Right cardiac atrium (tissue), 5 donors: ENCODE data around the gene DDX5. TPM values are rescaled to one million over a fixed set of nuclear protein-coding genes. Genes with fewer than 3 reads are reported as not detected.

Experiments used
- ATAC-seq, 2 donors: fragments of 200-7000 bp; cut with Tn5 transposase; one replicate each; pipeline versions ENCODE4 v1.8.0 to v1.9.1; 2020; ENCODE audit warnings: moderate library complexity in 2 of 2, mild to moderate bottlenecking in 1 of 2
- DNase-seq, 3 donors: peaks; one replicate each; pipeline ENCODE4 v3.0.0-alpha.2; 2020
- H3K27ac ChIP-seq: one replicate; pipeline ENCODE4 v1.5.1; 2013; ENCODE audit warnings: mild to moderate bottlenecking, low read length, control low read depth, moderate library complexity
- H3K27me3 ChIP-seq: one replicate; pipeline ENCODE4 v1.6.1; 2013; ENCODE audit not compliant: control insufficient read depth, insufficient read depth
- H3K4me1 ChIP-seq: one replicate; pipeline ENCODE4 v1.6.1; 2013; ENCODE audit warnings: low read length; ENCODE audit not compliant: control insufficient read depth, insufficient read depth
- H3K4me3 ChIP-seq: one replicate; pipeline ENCODE4 v1.5.1; 2013; ENCODE audit warnings: low read length, control low read depth
- H3K9me3 ChIP-seq: one replicate; pipeline ENCODE4 v1.6.1; 2013; ENCODE audit warnings: low read length; ENCODE audit not compliant: control insufficient read depth
- WGBS: extraction: QIAGEN DNeasy Blood & Tissue Kit; methylation state at CpG from one replicate; pipeline ENCODE4 v1.1.7; 2013; 5-methylcytosine and 5-hydroxymethylcytosine counted together
- intact Hi-C, 4 donors: fragments of 100-400 bp; cut with DNase I; formaldehyde crosslinking; loops; one replicate each; pipeline versions ENCODE4 v1.11.0 to v1.14.0; 2022 to 2023
- long read RNA-seq, 4 donors: library from polyadenylated mRNA; unstranded; transcript quantifications; one replicate each; pipeline ENCODE4 v2.0.0, GENCODE V29; 2020 to 2021
- polyA plus RNA-seq: library from polyadenylated mRNA; stranded (reverse); fragments of 200-250 nt; gene quantifications from one replicate; pipeline ENCODE4 v1.2.3, GENCODE V29; 2013
- total RNA-seq, 4 donors: library from RNA; stranded (reverse); fragmentation: NEBNext Ultra II Directional; extraction: Animal tissue kit (Norgen Biotek cat#: 25700); gene quantifications; one replicate each; pipeline ENCODE4 v1.2.1, GENCODE V29; 2021
- donor health status: healthy with polysubstance abuse.
- donor health status: DM: no; HTN: yes; CAD: no.
- donor health status: DM: no; HTN: no; CAD: no.
- donor health status: DM: no; HTN: yes; CAD: no; lungs with severe emphysema.
- donor health status: DM: yes; HTN: yes; CAD: no.

The DDX5 gene
- total RNA-seq (100 to 1,000 TPM; 366 to 573 (median 420) TPM), polyA plus RNA-seq (312 TPM)
- long read RNA-seq, donor 1, transcript DDX5-201 (13 exons, 2,554 nt), result major isoform, 298 of 398 reads
- long read RNA-seq, donor 1, transcript DDX5-215 (12 exons, 3,558 nt), result minor isoform, 37 of 398 reads
- long read RNA-seq, donor 1, partial matches to known transcripts, result 39 of 398 reads
- long read RNA-seq, donor 1, other reads (novel, unspliced or antisense), result 23 of 398 reads
- long read RNA-seq, donor 2, transcript DDX5-215 (12 exons, 3,558 nt), result minor isoform, 11 of 183 reads
- long read RNA-seq, donor 2, transcript DDX5-201 (13 exons, 2,554 nt), result major isoform, 147 of 183 reads
- long read RNA-seq, donor 2, partial matches to known transcripts, result 16 of 183 reads
- long read RNA-seq, donor 2, other reads (novel, unspliced or antisense), result 8 of 183 reads
- long read RNA-seq, donor 3, transcript DDX5-201 (13 exons, 2,554 nt), result major isoform, 1,124 of 1,388 reads
- long read RNA-seq, donor 3, transcript DDX5-215 (12 exons, 3,558 nt), result minor isoform, 31 of 1,388 reads
- long read RNA-seq, donor 3, partial matches to known transcripts, result 145 of 1,388 reads
- long read RNA-seq, donor 3, other reads (novel, unspliced or antisense), result 86 of 1,388 reads
- long read RNA-seq, donor 4, transcript DDX5-215 (12 exons, 3,558 nt), result minor isoform, 5 of 215 reads
- long read RNA-seq, donor 4, transcript DDX5-201 (13 exons, 2,554 nt), result major isoform, 174 of 215 reads
- long read RNA-seq, donor 4, partial matches to known transcripts, result 15 of 215 reads
- long read RNA-seq, donor 4, other reads (novel, unspliced or antisense), result 19 of 215 reads

- no peaks in the 10 kb centered on the region for H3K27me3 ChIP-seq
- intact Hi-C loops, result loop anchor here in 1 of 4 donors (5.0 kb wide), 1 partner anchor 141 kb away; no protein-coding TSS in a partner anchor
- ATAC-seq (peak; percentile 87 to 89), DNase-seq (peak; percentile 98 to 99 (median 99))
- under 1% methylated on average over 31 of the region's 31 CpGs for WGBS
- H3K4me1 ChIP-seq, result peaks cover 2% of the 10 kb centered on the region
- H3K4me3 ChIP-seq, result peak within 1 kb of the TSS; percentile 95
- H3K9me3 ChIP-seq, result no peaks in the 10 kb centered on the region
- peak within 1 kb of the TSS; percentile 100 for H3K27ac ChIP-seq
These were observed at the start of gene DDX5 for GRCh38 chr17:64506201-64506575. Gene DDX5, minus strand, starts transcription at chr17:64506289. Its CDS starts 170 bp downstream, at chr17:64506119.

- Histone ChIP-seq H3K27me3 (no peaks in the 10 kb centered on the region), H3K4me1 (no peaks in the 10 kb centered on the region), H3K9me3 (no peaks in the 10 kb centered on the region), H3K27ac (no peak overlapping the region), H3K4me3 (no peak overlapping the region)
- 70% methylated on average over 4 of the region's 4 CpGs for WGBS
- intact Hi-C loops, result no loop called here
- ATAC-seq (no peak), DNase-seq (no peak)
These were observed 49.2 kb upstream of the DDX5 start for GRCh38 chr17:64555281-64555680.

- Histone ChIP-seq H3K27ac (no peak overlapping the region), H3K27me3 (no peaks in the 10 kb centered on the region), H3K9me3 (no peaks in the 10 kb centered on the region), H3K4me3 (no peak overlapping the region), H3K4me1 (no peaks in the 10 kb centered on the region)
- DNase-seq, result no peak
- ATAC-seq, result peak in 1 of 2 donors; percentile 14
- intact Hi-C loops, result no loop called here
These were observed 48.0 kb upstream of the DDX5 start for GRCh38 chr17:64554028-64554637.

DNA sequence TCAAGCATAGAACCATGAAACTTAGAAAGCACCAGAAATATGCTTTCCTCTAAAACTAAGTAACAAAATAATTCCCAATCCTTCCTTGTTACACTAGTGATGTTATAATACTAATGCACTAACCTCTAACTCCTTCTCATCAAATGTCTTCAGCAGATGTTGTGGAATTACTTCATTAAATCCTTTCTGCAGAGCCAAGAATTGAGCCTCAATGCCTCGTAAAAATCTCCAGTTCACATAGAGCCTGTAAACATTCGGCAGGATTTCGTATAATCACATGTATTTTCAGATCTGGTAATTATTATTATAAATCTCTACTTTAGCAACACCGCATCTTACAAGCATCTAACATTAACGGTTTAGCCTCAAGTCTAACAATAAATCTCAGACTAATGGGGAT is 45.4 kb upstream of the DDX5 start:
- no peak for ATAC-seq
- DNase-seq, result no peak
- H3K27me3 ChIP-seq, result no peaks in the 10 kb centered on the region
- intact Hi-C loops, result no loop called here
- H3K9me3 ChIP-seq, result no peaks in the 10 kb centered on the region
- H3K27ac ChIP-seq, result no peak overlapping the region
- H3K4me1 ChIP-seq, result no peaks in the 10 kb centered on the region
- H3K4me3 ChIP-seq, result no peak overlapping the region
- WGBS, result 85% methylated on average over 5 of the region's 5 CpGs

GRCh38 chr17:64547319-64547718 is 41.2 kb upstream of the DDX5 start:
- intact Hi-C loops, result no loop called here
- ATAC-seq, result no peak
- whole genome bisulfite sequencing, result 78% methylated on average over 10 of the region's 10 CpGs
- no peak overlapping the region for H3K27ac ChIP-seq
- no peaks in the 10 kb centered on the region for H3K4me1 ChIP-seq
- H3K4me3 ChIP-seq, result no peak overlapping the region
- DNase-seq, result no peak
- no peaks in the 10 kb centered on the region for H3K27me3 ChIP-seq
- no peaks in the 10 kb centered on the region for H3K9me3 ChIP-seq

- intact Hi-C loops, result no loop called here
- H3K27ac ChIP-seq, result no peak overlapping the region
- H3K27me3 ChIP-seq, result no peaks in the 10 kb centered on the region
- ATAC-seq (no peak), DNase-seq (no peak)
- 85% methylated on average over 7 of the region's 7 CpGs for WGBS
- no peak overlapping the region for H3K4me3 ChIP-seq
- H3K4me1 ChIP-seq, result no peaks in the 10 kb centered on the region
- H3K9me3 ChIP-seq, result no peaks in the 10 kb centered on the region
These were observed 40.6 kb upstream of the DDX5 start for GRCh38 chr17:64546716-64547115.

DNA sequence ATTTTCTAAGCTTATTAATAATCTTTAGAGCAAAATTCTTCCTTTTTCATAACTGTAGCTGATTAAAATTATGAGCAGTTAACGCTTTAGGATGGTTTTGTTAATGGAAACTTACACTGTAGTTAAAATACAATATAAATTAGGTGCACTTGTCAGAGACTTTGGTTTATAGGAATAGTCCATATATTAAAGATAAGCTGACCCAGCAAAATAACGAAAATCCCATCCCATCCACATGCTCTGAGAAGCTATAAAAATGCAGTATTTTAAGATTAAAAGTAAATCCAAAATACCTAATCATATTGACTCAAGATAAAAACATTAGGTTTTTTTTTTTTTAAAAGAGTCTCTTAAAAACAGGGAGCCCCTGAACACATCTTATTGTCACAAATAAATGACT is 38.7 kb upstream of the DDX5 start:
- 92% methylated on average over 2 of the region's 2 CpGs for WGBS
- no peak for ATAC-seq

DNA sequence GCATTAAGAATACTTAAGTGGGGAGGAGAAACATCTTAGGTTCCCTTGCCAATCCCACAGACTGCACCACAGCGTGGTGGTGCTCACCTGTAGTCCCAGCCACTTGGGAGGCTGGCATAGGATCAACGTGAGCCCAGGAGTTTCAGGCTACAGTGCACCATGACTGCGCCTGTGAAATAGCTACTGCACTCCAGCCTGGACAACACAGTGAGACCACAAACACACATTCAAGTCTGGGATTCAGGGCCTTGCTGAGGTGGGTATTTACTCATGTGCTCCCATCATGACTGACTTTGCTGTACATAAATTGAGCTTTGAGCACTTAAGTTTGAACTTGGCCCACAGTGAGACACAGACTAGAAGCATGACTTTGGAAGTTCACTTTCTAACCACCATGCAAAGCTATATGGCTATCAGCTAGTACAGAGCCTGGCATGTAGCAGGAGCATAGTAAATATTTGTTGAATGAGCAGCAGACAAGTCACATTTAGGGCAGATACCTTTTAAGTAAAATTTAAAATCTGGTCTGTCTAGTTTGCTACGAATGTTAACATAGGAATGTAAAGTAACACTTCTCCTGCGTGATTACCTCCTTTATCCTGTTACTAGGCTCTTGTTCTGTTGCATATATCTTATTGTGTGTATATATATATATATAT is 34.2 kb upstream of the DDX5 start:
- Histone ChIP-seq H3K27ac (no peak overlapping the region), H3K4me1 (no peaks in the 10 kb centered on the region), H3K4me3 (no peak overlapping the region), H3K27me3 (no peaks in the 10 kb centered on the region), H3K9me3 (no peaks in the 10 kb centered on the region)
- intact Hi-C loops, result no loop called here
- DNase-seq, result no peak
- ATAC-seq, result no peak
- WGBS, result 93% methylated on average over 5 of the region's 5 CpGs

More for the DNA sequence above, 38.7 kb upstream of the DDX5 start:
- H3K4me1 ChIP-seq, result no peaks in the 10 kb centered on the region
- intact Hi-C loops, result no loop called here
- DNase-seq, result no peak
- H3K4me3 ChIP-seq, result no peak overlapping the region
- H3K27me3 ChIP-seq, result no peaks in the 10 kb centered on the region
- no peak overlapping the region for H3K27ac ChIP-seq
- no peaks in the 10 kb centered on the region for H3K9me3 ChIP-seq

DNA sequence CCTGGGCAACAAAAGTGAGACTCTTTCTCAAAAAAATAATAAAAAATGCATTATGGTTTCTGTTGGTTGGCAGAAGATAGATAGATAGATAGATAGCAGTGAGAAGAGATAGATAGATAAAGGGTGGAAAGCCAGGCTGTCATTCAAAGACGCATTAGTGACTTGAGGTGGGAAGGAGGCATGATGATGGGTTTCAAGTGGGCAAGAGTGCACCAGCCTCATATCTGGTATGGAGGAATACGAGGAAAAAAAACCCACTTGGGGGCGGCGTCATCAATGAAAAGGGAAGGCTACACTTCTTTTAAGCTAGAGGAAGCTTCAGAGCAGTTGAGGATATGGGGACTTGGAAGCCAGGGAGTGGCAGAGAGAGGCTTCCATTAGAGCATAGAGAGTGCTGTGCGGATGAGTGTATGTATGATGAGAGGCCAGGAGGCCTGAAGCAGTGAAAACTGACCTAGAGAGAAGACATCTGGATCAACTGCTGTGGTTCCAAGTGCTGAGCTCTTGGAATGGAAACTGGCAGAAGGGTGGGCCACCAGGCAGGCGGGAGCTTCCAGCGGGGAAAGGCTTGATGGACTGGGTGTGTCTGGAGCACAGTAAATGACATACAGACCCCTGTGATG is 32.5 kb upstream of the DDX5 start:
- no peaks in the 10 kb centered on the region for H3K9me3 ChIP-seq
- H3K4me3 ChIP-seq, result no peak overlapping the region
- no peak for DNase-seq
- WGBS, result 76% methylated on average over 7 of the region's 7 CpGs
- H3K27me3 ChIP-seq, result no peaks in the 10 kb centered on the region
- H3K4me1 ChIP-seq, result no peaks in the 10 kb centered on the region
- ATAC-seq, result peak; percentile 36 to 42
- H3K27ac ChIP-seq, result no peak overlapping the region
- intact Hi-C loops, result no loop called here

- WGBS, result 52% methylated on average over 5 of the region's 5 CpGs
- H3K27me3 ChIP-seq, result no peaks in the 10 kb centered on the region
- intact Hi-C loops, result no loop called here
- ATAC-seq (no peak), DNase-seq (no peak)
- H3K4me1 ChIP-seq, result no peaks in the 10 kb centered on the region
- no peaks in the 10 kb centered on the region for H3K9me3 ChIP-seq
- H3K4me3 ChIP-seq, result no peak overlapping the region
- H3K27ac ChIP-seq, result no peak overlapping the region
These were observed 31.4 kb upstream of the DDX5 start for GRCh38 chr17:64537488-64537887.
